IMR-90 (cell line): Measurements from ENCODE around the gene KIF12. TPM values are rescaled to one million over a fixed set of nuclear protein-coding genes. Genes with fewer than 3 reads are reported as not detected.

Experiments
- ATAC-seq: fragments of 200-7000 bp; cut with Tn5 transposase; 2 replicates; pipeline ENCODE4 v1.9.1; 2020; ENCODE audit warnings: low read depth, mild to moderate bottlenecking, moderate library complexity
- BruUV-seq: library from RNA; stranded (reverse); fragments of 400-500 nt; replicated peaks from 2 replicates; lab custom pipeline; 2021; lab: Mats Ljungman, UMichigan
- CTCF ChIA-PET: fragments of 300-600 bp; formaldehyde crosslinking; extraction: SDS; loops from one replicate; lab custom pipeline; 2021; ENCODE audit warnings: antibody characterized with exemption; lab: Yijun Ruan, JAX
- POLR2A ChIA-PET: fragments of 300-600 bp; sonication (Branson Sonifier 250); formaldehyde crosslinking; loops from one replicate; lab custom pipeline; 2022; ENCODE audit warnings: antibody characterized with exemption; ENCODE audit not compliant: unreplicated experiment; lab: Charles Lee
- DNase-seq: peaks from one replicate; pipeline ENCODE4 v3.0.0; 2013
- H2AFZ ChIP-seq: replicated peaks from 2 replicates; pipeline ENCODE3; 2013; ENCODE audit warnings: low read length, mild to moderate bottlenecking; ENCODE audit not compliant: poor library complexity
- H2AK5ac ChIP-seq: 2 replicates; pipeline ENCODE4 v1.6.1; 2013; ENCODE audit warnings: low read depth, low read length, inconsistent platforms
- H2AK9ac ChIP-seq: replicated peaks from 2 replicates; pipeline ENCODE3; 2013; ENCODE audit warnings: mild to moderate bottlenecking, low read depth, low read length, moderate library complexity; ENCODE audit not compliant: poor library complexity
- H2BK120ac ChIP-seq: 2 replicates; pipeline ENCODE4 v1.6.1; 2013; ENCODE audit warnings: low read depth, low read length, inconsistent platforms
- H2BK15ac ChIP-seq: 3 replicates; pipeline ENCODE4 v1.6.1; 2013; ENCODE audit warnings: low read depth, low read length, inconsistent platforms
- H2BK20ac ChIP-seq: 2 replicates; pipeline ENCODE4 v1.6.1; 2013; ENCODE audit warnings: low read depth, mild to moderate bottlenecking, inconsistent platforms, low read length, moderate library complexity
- H2BK5ac ChIP-seq: 2 replicates; pipeline ENCODE4 v1.6.1; 2013; ENCODE audit warnings: mild to moderate bottlenecking, low read depth, low read length, inconsistent platforms; ENCODE audit not compliant: poor library complexity, severe bottlenecking
- H3K14ac ChIP-seq: replicated peaks from 2 replicates; pipeline ENCODE4 v1.6.1; 2013; ENCODE audit warnings: low read depth, low read length, inconsistent platforms
- H3K18ac ChIP-seq: 2 replicates; pipeline ENCODE4 v1.6.1; 2013; ENCODE audit warnings: low read depth, low read length, control low read depth
- H3K23ac ChIP-seq: 2 replicates; pipeline ENCODE4 v1.6.1; 2013; ENCODE audit warnings: low read depth, low read length, inconsistent platforms
- H3K27ac ChIP-seq: 2 replicates; pipeline ENCODE4 v1.5.1; 2013; ENCODE audit warnings: mild to moderate bottlenecking, control low read depth, low read length; ENCODE audit not compliant: insufficient read depth
- H3K27me3 ChIP-seq: 2 replicates; pipeline ENCODE4 v1.6.1; 2013; ENCODE audit warnings: low read length; ENCODE audit not compliant: control insufficient read depth, insufficient read depth
- H3K36me3 ChIP-seq: 2 replicates; pipeline ENCODE4 v1.6.1; 2013; ENCODE audit warnings: low read length, mixed read lengths; ENCODE audit not compliant: control insufficient read depth, insufficient read depth
- H3K4ac ChIP-seq: 2 replicates; pipeline ENCODE4 v1.6.1; 2013; ENCODE audit warnings: low read depth, low read length, inconsistent platforms
- H3K4me1 ChIP-seq: 2 replicates; pipeline ENCODE4 v1.6.1; 2013; ENCODE audit warnings: low read length, mixed read lengths; ENCODE audit not compliant: control insufficient read depth, insufficient read depth
- H3K4me2 ChIP-seq: 2 replicates; pipeline ENCODE4 v1.6.1; 2013; ENCODE audit warnings: low read depth, mild to moderate bottlenecking, control low read depth, low read length, moderate library complexity
- H3K4me3 ChIP-seq: 2 replicates; pipeline ENCODE4 v1.5.1; 2013; ENCODE audit warnings: low read depth, mild to moderate bottlenecking, control low read depth, low read length, moderate library complexity; ENCODE audit not compliant: insufficient read depth
- H3K56ac ChIP-seq: 2 replicates; pipeline ENCODE4 v1.6.1; 2013; ENCODE audit warnings: low read length, inconsistent platforms; ENCODE audit not compliant: insufficient read depth; ENCODE audit errors: extremely low read depth
- H3K79me1 ChIP-seq, 2 experiments: 2 replicates each; pipeline ENCODE4 v1.6.1; 2013; ENCODE audit warnings: low read length in 2 of 2, inconsistent platforms in 1 of 2, low read depth in 1 of 2
- H3K9ac ChIP-seq: 2 replicates; pipeline ENCODE4 v1.6.1; 2013; ENCODE audit warnings: low read depth, low read length, control low read depth
- H3K9me1 ChIP-seq: 2 replicates; pipeline ENCODE4 v1.6.1; 2013; ENCODE audit warnings: low read length, inconsistent platforms; ENCODE audit not compliant: insufficient read depth
- H3K9me3 ChIP-seq: 2 replicates; pipeline ENCODE4 v1.6.1; 2013; ENCODE audit warnings: low read length; ENCODE audit not compliant: control insufficient read depth, insufficient read depth
- H4K20me1 ChIP-seq: 2 replicates; pipeline ENCODE4 v1.6.1; 2013; ENCODE audit warnings: low read length, inconsistent platforms; ENCODE audit not compliant: insufficient read depth
- H4K5ac ChIP-seq: 2 replicates; pipeline ENCODE4 v1.6.1; 2013; ENCODE audit warnings: mild to moderate bottlenecking, low read depth, low read length, control low read depth
- H4K8ac ChIP-seq, 2 experiments: 2 replicates each; pipeline ENCODE4 v1.6.1; 2013; ENCODE audit warnings: low read depth in 2 of 2, low read length in 2 of 2, control low read depth in 1 of 2, inconsistent platforms in 1 of 2
- H4K91ac ChIP-seq: 2 replicates; pipeline ENCODE4 v1.6.1; 2013; ENCODE audit warnings: low read depth, low read length, inconsistent platforms; ENCODE audit not compliant: insufficient read depth
- MAFK ChIP-seq: IDR thresholded peaks from 2 replicates; pipeline ENCODE4 v1.6.1; 2012; ENCODE audit warnings: low read depth, low read length, improper control_type of control experiment
- SMC3 ChIP-seq: fragments of 150-350 bp; IDR thresholded peaks from 2 replicates; pipeline ENCODE4 v1.6.1; 2016; ENCODE audit warnings: low read depth, mild to moderate bottlenecking, antibody characterized with exemption, low read length, moderate library complexity
- WGBS, 2 experiments: methylation state at CpG; one replicate each; pipeline versions ENCODE4 v1.1.5 to v1.1.7; 2013; ENCODE audit warnings: missing lambda C conversion rate in 2 of 2; ENCODE audit not compliant: insufficient read length in 1 of 2; ENCODE audit errors: extremely low coverage in 2 of 2; 5-methylcytosine and 5-hydroxymethylcytosine counted together
- dilution Hi-C: fragments of 300-500 bp; cut with HindIII; formaldehyde crosslinking; loops from one replicate; pipeline ENCODE4 v1.14.3; 2018; ENCODE audit warnings: low sequenced_read_pairs; ENCODE audit not compliant: unreplicated experiment
- in situ Hi-C: fragments of 300-500 bp; cut with MboI; formaldehyde crosslinking; loops from 3 replicates; pipeline ENCODE4 v1.14.3; 2019; ENCODE audit warnings: low sequenced_read_pairs, inconsistent platforms, mixed read lengths
- intact Hi-C: fragments of 100-400 bp; cut with micrococcal nuclease; formaldehyde crosslinking; loops from 2 replicates; pipeline ENCODE4 v1.10.0; 2022
- polyA plus RNA-seq, 3 experiments: library from polyadenylated mRNA; depleted of rRNA; stranded (reverse); fragments of >200 nt; gene quantifications; 2 replicates each; pipeline ENCODE4 v1.2.3, GENCODE V29; 2012; ENCODE audit warnings: low replicate concordance in 1 of 3
- total RNA-seq: library from RNA; depleted of rRNA; stranded (reverse); fragments of >200 nt; gene quantifications from 2 replicates; pipeline ENCODE4 v1.2.3, GENCODE V29; 2012
- TF ChIP-seq, protein P1 (sequence below): fragments of 150-350 bp; IDR thresholded peaks from 2 replicates; pipeline ENCODE4 v1.6.1; 2017; ENCODE audit warnings: mild to moderate bottlenecking, antibody characterized with exemption, low read length, low read depth

Gene KIF12
- total and polyA plus RNA-seq, 2 of the 4 experiments (the other 2 are of a cell fraction) = not detected

DNA sequence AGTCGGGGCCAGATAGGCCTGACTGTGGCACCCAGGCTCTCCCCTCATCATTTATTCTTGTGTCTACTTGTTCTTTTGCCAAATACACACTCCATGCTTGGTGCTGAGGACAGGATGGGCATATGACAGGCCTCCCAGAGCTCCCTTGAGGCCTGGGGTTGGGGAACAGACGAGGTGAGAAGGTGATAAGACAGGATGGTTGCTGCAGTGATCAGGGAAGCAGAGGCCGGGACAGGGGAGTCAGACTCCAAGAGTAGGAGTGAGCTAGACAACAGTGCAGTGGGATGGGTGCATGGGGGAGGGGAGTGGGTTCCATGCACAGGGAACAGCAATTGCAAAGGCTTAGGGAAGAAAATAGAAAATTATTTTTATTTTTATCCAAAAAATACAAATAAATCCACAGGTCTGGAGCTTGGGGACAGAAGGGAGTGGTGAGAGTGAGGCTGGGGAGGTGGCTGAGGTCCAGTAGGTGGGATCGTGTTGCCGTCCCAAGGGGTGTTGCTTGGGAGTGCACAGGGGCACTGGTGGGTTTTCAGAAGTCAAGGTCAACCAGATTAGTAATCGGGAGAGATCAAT, 17.6 kb downstream of the KIF12 start:
- intact Hi-C loops (loop anchor here (1.0 to 2.0 kb wide), 3 partner anchors 210 to 345 kb away; no protein-coding TSS in a partner anchor), dilution Hi-C loops (no loop called here), in situ Hi-C loops (no loop called here)
- ATAC-seq (no peak), DNase-seq (no peak)
- H3K4me3 ChIP-seq = no peak overlapping the region
- no peak overlapping the region for H3K9ac ChIP-seq
- no peak overlapping the region for H3K4me2 ChIP-seq
- no peaks in the 10 kb centered on the region; the same call in 1 of the 2 replicates for H3K4me1 ChIP-seq
- 17% methylated on average over 2 of the region's 6 CpGs; no CpG with 5 or more reads in 1 of the 2 experiments for WGBS, 2 experiments
- TF ChIP-seq SMC3 (no peak), MAFK (no peak)
- TF ChIP-seq, protein P1, sequence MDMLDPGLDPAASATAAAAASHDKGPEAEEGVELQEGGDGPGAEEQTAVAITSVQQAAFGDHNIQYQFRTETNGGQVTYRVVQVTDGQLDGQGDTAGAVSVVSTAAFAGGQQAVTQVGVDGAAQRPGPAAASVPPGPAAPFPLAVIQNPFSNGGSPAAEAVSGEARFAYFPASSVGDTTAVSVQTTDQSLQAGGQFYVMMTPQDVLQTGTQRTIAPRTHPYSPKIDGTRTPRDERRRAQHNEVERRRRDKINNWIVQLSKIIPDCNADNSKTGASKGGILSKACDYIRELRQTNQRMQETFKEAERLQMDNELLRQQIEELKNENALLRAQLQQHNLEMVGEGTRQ = no peak
- BruUV-seq = no TSS peak
- no peak overlapping the region for H3K4ac ChIP-seq
- no peak overlapping the region for H4K91ac ChIP-seq
- H3K56ac ChIP-seq = no peak overlapping the region
- H4K5ac ChIP-seq = no peak overlapping the region
- no peak overlapping the region for H2BK5ac ChIP-seq
- H4K8ac ChIP-seq = no peak overlapping the region
- no peak overlapping the region for H3K27ac ChIP-seq
- no peaks in the 10 kb centered on the region; the same call in 1 of the 2 replicates for H4K20me1 ChIP-seq
- no peaks in the 10 kb centered on the region for H3K79me1 ChIP-seq
- no peak overlapping the region for H3K18ac ChIP-seq
- H2BK15ac ChIP-seq = no peak overlapping the region
- no peak overlapping the region for H2AFZ ChIP-seq
- POLR2A ChIA-PET = no interaction called here
- H2AK9ac ChIP-seq = no peak overlapping the region
- H2BK20ac ChIP-seq = no peak overlapping the region
- no peak overlapping the region for H2BK120ac ChIP-seq
- H3K36me3 ChIP-seq = no peaks in the 10 kb centered on the region
- H3K27me3 ChIP-seq = peaks cover 41% of the 10 kb centered on the region
- H2AK5ac ChIP-seq = no peak overlapping the region
- H3K23ac ChIP-seq = no peak overlapping the region
- H3K9me1 ChIP-seq = no peaks in the 10 kb centered on the region
- no peak overlapping the region for H3K14ac ChIP-seq
- H3K9me3 ChIP-seq = peaks cover 1% of the 10 kb centered on the region; the same call in 1 of the 2 replicates
- CTCF ChIA-PET = no interaction called here
